ENCODE measurements around the gene SLC2A5.

SLC2A5 gene

GRCh38 chr1:9010781-9011323 lies 58.6 kb downstream of the SLC2A5 start:
- Histone ChIP-seq H3K4me3 (replicated peaks; ENCODE audit: insufficient read depth, low read length) (no peak overlapping the region), H3K27ac (replicated peaks) (no peak overlapping the region), H3K27me3 (ENCODE audit: insufficient read depth, poor library complexity, severe bottlenecking) (no peaks in the 10 kb centered on the region)
- DNase-seq (ENCODE audit: low read depth in 1 of 2, low spot score in 1 of 2) = peak in 1 of 2 experiments; percentile 30
- no peak for TF ChIP-seq CTCF (IDR thresholded peaks at IDR 0.05; ENCODE audit: insufficient read depth, low read length)
- peak; percentile 45; the same call in 1 of the 2 replicates for TF ChIP-seq SPI1 (IDR thresholded peaks at IDR 0.05; ENCODE audit: borderline replicate concordance, low read depth)

GRCh38 chr1:9009438-9010370 lies 59.7 kb downstream of the SLC2A5 start:
- TF ChIP-seq GABPA (IDR thresholded peaks at IDR 0.05; ENCODE audit: low read depth) = no peak
- no peak for TF ChIP-seq REST (IDR thresholded peaks at IDR 0.05; ENCODE audit: insufficient replicate concordance, low read depth)
- peak; percentile 44 for TF ChIP-seq CTCF (IDR thresholded peaks at IDR 0.05; ENCODE audit: insufficient read depth, low read length)
- no peaks in the 10 kb centered on the region for H3K27me3 ChIP-seq (ENCODE audit: insufficient read depth, poor library complexity, severe bottlenecking)
- H3K4me3 ChIP-seq (replicated peaks; ENCODE audit: insufficient read depth, low read length) = no peak overlapping the region
- DNase-seq (ENCODE audit: low read depth in 1 of 2, low spot score in 1 of 2) = peak in 1 of 2 experiments; percentile 43
- no peak overlapping the region for H3K27ac ChIP-seq (replicated peaks)

- TF ChIP-seq POLR2AphosphoS5 (IDR thresholded peaks at IDR 0.05; ENCODE audit: low read depth) (no peak), GABPA (IDR thresholded peaks at IDR 0.05; ENCODE audit: low read depth) (no peak), SPI1 (IDR thresholded peaks at IDR 0.05; ENCODE audit: borderline replicate concordance, low read depth) (no peak), CTCF (IDR thresholded peaks at IDR 0.05; ENCODE audit: insufficient read depth, low read length) (no peak), REST (IDR thresholded peaks at IDR 0.05; ENCODE audit: insufficient replicate concordance, low read depth) (no peak)
- H3K27ac ChIP-seq (replicated peaks) = no peak overlapping the region
- no peaks in the 10 kb centered on the region for H3K27me3 ChIP-seq (ENCODE audit: insufficient read depth, poor library complexity, severe bottlenecking)
- no peak for DNase-seq (ENCODE audit: low read depth in 1 of 2, low spot score in 1 of 2)
- no peak overlapping the region for H3K4me3 ChIP-seq (replicated peaks; ENCODE audit: insufficient read depth, low read length)
Observed at GRCh38 chr1:9008236-9008635, 61.2 kb downstream of the SLC2A5 start.

All from HL-60 (cell line).